Measurements from ENCODE around the gene TMEM109. TPM values are rescaled to one million over a fixed set of nuclear protein-coding genes. Genes with fewer than 3 reads are reported as not detected.

The TMEM109 gene
- total and polyA plus RNA-seq, 8 donors = 82.9 to 130 (median 92.7) TPM

GRCh38 chr11:60942219-60942618, 28.3 kb downstream of the TMEM109 start:
- H3K27ac ChIP-seq = peak overlapping the region in 1 of 2 donors; percentile 13
- H3K9me3 ChIP-seq = no peaks in the 10 kb centered on the region
- DNase-seq = peak in 1 of 4 donors; percentile 10
- H3K4me3 ChIP-seq = no peak overlapping the region
- no peak for ATAC-seq
- peaks cover 4 to 9% of the 10 kb centered on the region in 2 donors for H3K4me1 ChIP-seq
- intact Hi-C loops (cut with DNase I) = no loop called here
- no peak for TF ChIP-seq CTCF (IDR thresholded peaks at IDR 0.05)
- no peaks in the 10 kb centered on the region for H3K27me3 ChIP-seq
- peaks cover 0 to 99% of the 10 kb centered on the region in 2 donors for H3K36me3 ChIP-seq

GRCh38 chr11:60942970-60943565, 29.1 kb downstream of the TMEM109 start:
- DNase-seq (peak in 2 of 4 donors; percentile 45 to 78), ATAC-seq (peak; percentile 81)
- TF ChIP-seq CTCF (IDR thresholded peaks at IDR 0.05) = no peak
- intact Hi-C loops (cut with DNase I) = no loop called here
- Histone ChIP-seq H3K4me1 (peaks cover 4 to 16% of the 10 kb centered on the region in 2 donors), H3K27me3 (no peaks in the 10 kb centered on the region), H3K27ac (peak overlapping the region in 1 of 2 donors; percentile 8), H3K36me3 (peaks cover 0 to 97% of the 10 kb centered on the region in 2 donors), H3K9me3 (no peaks in the 10 kb centered on the region), H3K4me3 (no peak overlapping the region)

GRCh38 chr11:60944490-60945294, 30.7 kb downstream of the TMEM109 start:
- no peak overlapping the region for H3K27ac ChIP-seq
- no peak for ATAC-seq
- intact Hi-C loops (cut with DNase I) = no loop called here
- peaks cover 0 to 80% of the 10 kb centered on the region in 2 donors for H3K36me3 ChIP-seq
- peak in 1 of 4 donors; percentile 19 for DNase-seq
- no peaks in the 10 kb centered on the region for H3K9me3 ChIP-seq
- no peaks in the 10 kb centered on the region for H3K27me3 ChIP-seq
- TF ChIP-seq CTCF (IDR thresholded peaks at IDR 0.05) = no peak
- peaks cover 4 to 32% of the 10 kb centered on the region in 2 donors for H3K4me1 ChIP-seq
- H3K4me3 ChIP-seq = no peak overlapping the region

GRCh38 chr11:60945295-60945667, 31.3 kb downstream of the TMEM109 start:
- H3K4me1 ChIP-seq = peaks cover 4 to 38% of the 10 kb centered on the region in 2 donors
- H3K27ac ChIP-seq = no peak overlapping the region
- peaks cover 0 to 74% of the 10 kb centered on the region in 2 donors for H3K36me3 ChIP-seq
- no peaks in the 10 kb centered on the region for H3K9me3 ChIP-seq
- H3K4me3 ChIP-seq = no peak overlapping the region
- intact Hi-C loops (cut with DNase I) = no loop called here
- DNase-seq (peak in 1 of 4 donors; percentile 18), ATAC-seq (no peak)
- H3K27me3 ChIP-seq = peaks cover 0 to under 1% of the 10 kb centered on the region in 2 donors
- TF ChIP-seq CTCF (IDR thresholded peaks at IDR 0.05) = no peak

GRCh38 chr11:60946601-60947264, 32.8 kb downstream of the TMEM109 start:
- TF ChIP-seq CTCF (IDR thresholded peaks at IDR 0.05) = no peak
- no peak overlapping the region for H3K27ac ChIP-seq
- no peak overlapping the region for H3K4me3 ChIP-seq
- peaks cover 0 to 60% of the 10 kb centered on the region in 2 donors for H3K36me3 ChIP-seq
- no peak for ATAC-seq
- peaks cover 0 to 10% of the 10 kb centered on the region in 2 donors for H3K27me3 ChIP-seq
- no peak for DNase-seq
- H3K4me1 ChIP-seq = peaks cover 4 to 43% of the 10 kb centered on the region in 2 donors
- H3K9me3 ChIP-seq = no peaks in the 10 kb centered on the region
- intact Hi-C loops (cut with DNase I) = no loop called here

Data from left lung (tissue), 10 donors.